ENCODE measurements around the gene PTPRM.

DNA sequence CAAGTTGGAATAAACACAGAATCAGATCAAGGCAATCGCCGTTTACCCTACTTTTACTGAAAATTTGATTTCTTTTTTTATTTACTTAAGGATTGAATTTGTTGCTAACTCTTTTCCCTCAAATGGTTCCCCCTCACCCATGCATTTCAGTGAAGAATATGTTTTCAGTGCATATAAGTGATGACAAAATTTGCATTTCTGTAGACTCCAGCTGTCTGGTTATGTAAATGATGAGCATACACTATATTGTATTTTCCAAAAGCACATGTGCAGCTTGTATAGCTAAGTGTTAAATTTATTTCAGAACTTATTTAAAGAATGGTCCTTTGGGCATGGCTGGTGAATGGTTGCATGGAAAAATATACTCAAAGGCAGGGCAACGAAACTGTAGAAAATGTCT, 437.7 kb downstream of the PTPRM start:
- no peak for TF ChIP-seq CTCF (IDR thresholded peaks at IDR 0.05)
- TF ChIP-seq POLR2A (IDR thresholded peaks at IDR 0.05), result no peak
- no peak for TF ChIP-seq POLR2AphosphoS5 (IDR thresholded peaks at IDR 0.05)
- TF ChIP-seq EP300 (IDR thresholded peaks at IDR 0.05), result no peak

Measured in gastroesophageal sphincter (tissue), 3 donors.